ENCODE measurements around the gene LRMDA.

Gene LRMDA

DNA sequence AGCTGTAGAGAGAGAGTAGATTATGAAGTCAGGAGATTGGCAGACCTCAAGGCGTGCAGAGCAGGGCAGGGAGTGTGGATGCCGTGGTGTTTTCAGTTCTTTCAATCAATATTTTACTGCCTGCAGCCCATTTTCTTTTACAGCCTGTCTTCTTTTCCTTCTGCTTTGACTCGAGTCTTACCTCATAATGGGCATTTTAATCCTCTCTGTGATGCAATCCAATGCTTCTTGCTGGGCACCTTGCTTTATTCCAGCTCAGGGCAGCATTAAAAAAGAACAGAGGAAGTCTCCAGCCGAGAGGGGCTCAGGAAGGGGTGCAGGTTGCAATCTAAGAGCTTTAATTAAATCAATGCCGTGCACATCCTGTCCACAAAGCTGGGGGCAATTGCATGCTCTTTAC, 839.0 kb downstream of the LRMDA start:
- DNase-seq (ENCODE audit: low read depth), result no peak

DNA sequence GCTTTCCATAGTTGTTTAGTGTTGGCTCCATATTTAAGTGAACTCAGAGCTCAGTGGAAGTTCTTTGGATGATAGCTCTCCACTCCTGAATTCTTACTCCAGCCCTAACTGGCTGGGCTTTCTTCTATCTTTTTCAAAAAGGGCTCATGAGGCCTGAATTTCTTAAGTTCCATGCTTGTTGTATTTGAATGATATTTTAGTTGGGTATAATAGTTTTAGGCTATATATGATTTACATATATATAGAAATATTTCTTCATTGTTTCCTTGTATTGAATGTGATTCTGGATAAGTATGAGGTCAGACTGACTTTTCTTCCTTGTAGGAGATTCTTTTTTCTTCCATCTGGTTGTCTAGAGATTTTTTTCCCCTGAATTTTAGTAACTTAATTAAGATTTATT, 843.5 kb downstream of the LRMDA start:
- no peak for DNase-seq (ENCODE audit: low read depth)

DNA sequence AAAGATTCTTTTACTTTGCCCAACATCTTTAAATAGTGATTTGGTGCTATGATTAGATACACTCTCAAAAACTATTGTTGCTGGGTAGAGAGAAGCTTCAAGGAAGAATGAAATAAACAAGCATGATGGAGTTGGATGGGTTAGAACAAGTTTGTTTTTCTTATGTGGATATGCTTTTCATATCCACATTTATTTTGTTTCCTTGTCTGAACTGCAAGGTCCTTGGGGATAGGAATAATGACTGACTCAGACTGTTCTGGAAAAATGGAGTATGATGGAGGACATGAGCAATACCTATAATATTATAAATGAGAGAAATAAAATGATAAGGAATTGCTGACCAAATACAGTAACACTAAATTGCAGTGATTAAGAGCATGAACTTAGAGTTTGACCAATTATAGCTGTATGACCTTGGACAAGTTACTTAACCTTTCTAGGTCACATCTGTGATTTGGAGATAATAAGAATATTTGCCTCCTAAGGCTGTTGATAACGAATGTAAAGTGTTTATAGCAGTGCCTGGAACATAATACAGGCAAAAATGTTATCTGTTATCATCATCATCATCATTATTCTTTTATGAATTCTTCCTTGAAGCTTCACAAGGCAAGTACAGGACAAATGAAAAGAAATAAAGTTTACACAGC, 847.5 kb downstream of the LRMDA start:
- DNase-seq (ENCODE audit: low read depth), result no peak

DNA sequence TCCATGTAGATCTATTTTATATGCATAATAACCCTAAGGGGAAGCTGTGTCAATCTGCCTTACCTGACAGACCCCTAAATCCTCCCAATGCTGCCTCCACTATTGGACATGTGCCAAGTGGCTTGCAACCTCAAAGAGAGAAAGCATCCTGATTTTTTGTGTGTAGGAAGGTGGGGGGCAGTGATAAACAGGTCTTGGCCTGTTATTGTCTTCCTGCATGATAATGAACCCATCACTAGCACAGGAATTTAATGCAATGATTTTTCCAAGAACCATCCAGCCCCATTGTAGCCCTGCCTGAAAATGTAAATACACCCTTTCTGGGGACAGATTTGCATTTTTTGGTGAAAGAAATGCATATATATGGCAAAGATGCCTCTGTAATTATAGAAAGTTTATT, 850.2 kb downstream of the LRMDA start:
- no peak for DNase-seq (ENCODE audit: low read depth)

DNA sequence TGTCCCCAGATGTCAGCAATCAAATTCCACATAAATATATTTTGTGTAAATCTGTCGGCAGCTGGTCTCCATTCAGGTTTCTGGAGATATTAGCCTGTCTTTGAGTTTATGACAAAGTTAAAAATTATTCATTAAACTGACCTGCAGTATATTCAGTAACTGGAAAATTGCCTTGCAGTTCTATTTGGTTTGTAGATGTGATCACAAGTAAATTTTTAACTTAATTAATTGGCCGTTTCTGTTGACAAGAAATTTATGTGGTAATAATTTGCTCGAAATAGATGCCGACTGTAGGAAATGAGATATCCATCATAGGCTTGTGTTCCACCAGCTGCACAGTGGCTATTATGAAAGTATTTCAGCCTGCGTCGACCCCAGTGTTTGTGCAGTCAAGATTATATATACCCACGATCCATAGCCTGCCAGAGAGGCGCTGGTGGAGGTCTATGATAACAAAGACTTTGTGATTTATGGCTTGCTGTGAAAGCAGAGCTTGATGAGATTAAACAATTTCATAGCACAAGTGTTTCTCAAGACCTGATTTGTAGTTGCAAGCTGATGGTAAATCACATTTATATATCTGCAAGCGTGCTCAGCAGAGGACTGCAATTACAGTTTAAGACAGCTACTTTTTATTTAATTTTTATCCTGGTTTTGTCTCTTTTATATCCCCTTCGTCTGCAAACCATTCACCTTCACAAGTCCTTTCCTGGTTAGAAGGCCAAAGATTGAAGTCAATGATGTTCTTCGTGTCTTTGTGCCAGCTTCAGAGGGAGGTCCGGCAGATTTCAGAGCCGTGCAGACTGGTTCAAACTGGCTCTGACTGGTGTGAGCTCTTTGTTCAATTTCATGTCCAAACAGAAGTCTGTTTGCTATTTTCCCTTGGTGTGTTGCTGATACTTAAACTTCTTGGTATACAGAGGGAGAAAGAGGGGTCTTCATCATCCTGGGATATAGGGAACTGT, 850.9 kb downstream of the LRMDA start:
- DNase-seq (ENCODE audit: low read depth), result no peak

DNA sequence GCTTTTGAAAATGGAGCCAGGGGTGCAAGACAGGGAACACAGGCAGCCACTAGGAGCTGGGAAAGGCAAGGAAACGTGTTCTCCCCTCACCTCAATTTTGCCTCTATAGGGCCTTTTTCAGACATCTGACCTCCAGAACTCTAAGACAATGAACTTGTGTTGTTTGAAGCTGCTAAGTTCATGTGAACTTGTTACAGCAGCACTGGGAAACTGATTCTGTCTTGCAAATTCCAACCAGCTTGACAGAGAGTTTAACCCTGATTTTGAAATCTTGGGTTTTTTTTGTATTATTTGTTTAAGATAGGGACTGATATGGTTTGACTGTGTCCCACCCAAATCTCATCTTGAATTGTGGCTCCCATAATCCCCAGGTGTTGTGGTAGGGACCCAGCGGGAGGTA, 852.9 kb downstream of the LRMDA start:
- no peak for DNase-seq (ENCODE audit: low read depth)

DNA sequence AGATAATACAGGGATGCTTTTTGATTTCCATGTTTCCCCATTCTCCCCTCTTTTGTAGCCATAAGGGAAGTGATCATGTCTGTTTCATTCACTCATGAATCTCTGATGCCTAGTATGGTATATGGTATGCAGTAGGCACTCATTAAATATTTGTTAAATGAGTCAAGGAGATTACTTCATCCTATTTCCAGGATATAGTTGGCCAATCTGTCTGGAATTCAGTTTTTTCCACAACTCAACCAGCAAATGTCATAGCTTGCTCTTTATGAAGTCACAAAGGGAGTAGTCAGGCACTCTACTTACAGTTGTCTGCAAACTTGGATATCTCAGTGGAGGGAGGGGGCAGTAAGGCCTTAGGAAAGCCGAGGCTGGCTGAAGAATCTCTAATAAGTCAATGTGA, 853.6 kb downstream of the LRMDA start:
- no peak for DNase-seq (ENCODE audit: low read depth)

DNA sequence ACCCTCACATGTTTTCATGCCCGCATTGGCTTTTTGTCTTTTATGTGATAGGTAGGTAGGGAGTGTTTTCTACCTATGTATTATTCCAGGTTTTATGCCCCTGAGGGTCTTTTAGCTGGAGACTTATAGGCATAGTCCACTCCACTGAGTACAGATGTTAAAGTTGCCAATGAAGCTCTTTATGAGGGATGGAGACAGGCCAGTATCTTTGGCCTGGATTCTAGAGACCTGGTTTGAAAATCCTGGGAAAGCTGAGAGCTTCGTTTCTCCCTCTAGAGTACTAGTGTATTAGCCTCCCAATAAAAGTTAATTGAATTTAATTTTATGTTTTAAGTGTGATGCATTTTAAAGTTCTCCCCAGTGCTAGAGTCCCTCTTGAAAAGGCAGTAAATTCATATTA, 854.1 kb downstream of the LRMDA start:
- no peak for DNase-seq (ENCODE audit: low read depth)

DNA sequence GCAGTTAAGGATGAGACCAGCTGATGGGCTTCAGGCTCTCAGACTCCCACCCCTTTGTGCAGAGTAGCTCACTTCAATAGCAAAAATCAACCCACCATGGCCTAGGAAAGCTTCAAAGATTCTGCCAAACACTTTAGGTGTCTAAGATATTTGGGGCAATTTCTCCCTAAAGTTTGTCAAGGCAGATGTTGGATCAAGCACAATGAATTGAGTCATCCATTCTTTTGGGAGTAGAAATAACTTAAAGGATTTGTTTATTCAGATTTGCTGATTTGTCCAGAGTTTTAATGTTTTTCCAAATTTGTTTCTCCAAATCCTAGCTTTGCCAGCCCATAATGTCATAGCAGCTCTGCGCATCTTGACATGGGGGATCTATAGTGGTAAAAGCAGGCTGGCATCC, 855.1 kb downstream of the LRMDA start:
- no peak for DNase-seq (ENCODE audit: low read depth)

DNA sequence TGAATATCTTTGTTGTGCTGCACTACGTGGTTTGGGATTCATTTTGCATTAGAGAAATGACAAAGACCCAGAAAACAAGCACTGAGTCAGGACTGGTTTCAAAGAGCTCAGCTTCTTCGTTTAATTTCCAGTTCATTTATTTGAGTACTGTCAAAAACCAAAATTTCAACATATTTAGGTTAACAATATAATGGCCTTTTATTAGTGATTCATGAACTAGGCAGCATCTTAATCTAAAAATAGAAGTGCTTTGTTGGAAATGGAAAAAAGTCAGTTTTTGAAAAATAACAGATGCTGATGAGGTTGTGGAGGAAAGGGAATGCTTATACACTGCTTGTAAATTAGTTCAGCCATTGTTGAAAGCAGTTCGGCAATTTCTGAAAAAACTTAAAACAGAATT, 856.4 kb downstream of the LRMDA start:
- DNase-seq (ENCODE audit: low read depth), result no peak

DNA sequence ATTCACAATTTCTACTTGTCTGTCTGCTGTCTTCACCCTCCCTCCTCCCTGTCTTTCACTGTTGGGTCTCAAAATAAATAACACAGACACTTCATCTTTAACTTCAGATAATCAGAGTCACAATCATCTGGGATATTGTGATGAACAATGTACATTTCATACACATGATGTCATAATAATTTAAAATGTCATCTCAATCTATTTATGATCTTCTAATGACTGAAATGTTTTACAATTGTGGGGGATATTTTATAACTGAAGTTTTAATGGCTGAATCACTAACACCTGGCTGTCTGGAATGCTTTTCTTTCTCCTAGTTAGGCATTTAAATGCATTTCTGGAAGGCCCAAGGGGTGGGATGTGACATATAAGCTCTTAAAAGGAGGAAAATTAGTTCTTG, 859.8 kb downstream of the LRMDA start:
- DNase-seq (ENCODE audit: low read depth), result no peak

DNA sequence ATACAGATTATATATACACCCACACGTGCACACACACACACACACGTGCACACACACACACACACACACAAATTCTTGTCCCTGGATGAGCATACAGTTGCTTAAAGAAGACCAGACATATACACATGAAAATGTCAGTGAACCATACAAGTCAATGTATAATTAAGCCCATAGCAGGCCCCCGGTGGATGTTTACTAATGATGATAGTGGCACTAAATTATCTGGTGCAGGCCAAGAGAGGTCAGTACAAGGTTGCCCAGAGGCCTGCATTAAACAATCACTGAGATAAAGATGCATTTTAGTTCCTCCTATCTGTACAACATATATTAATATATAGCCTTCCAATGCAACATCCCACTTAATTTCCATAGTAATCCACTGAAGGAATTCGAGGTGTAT, 860.5 kb downstream of the LRMDA start:
- no peak for DNase-seq (ENCODE audit: low read depth)

DNA sequence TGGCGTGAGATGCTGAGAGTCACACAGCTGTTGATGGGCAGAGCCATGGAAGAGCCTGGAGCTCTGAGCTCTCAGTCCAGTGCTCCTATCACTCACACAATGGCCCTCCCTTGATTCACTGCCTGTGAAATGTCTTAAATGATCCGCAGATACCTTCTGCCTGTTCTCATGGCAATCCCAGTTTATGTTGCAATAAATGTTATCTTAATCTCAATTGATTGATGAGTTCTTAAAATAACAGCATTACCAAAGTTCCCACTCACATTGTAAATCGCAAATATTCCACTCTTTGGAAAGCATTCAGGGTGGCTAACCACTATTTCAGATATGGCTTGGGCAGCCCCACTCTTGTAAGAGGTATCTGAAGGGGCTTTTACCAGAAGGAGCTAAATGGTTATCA, 865.5 kb downstream of the LRMDA start:
- DNase-seq (ENCODE audit: low read depth), result no peak

DNA sequence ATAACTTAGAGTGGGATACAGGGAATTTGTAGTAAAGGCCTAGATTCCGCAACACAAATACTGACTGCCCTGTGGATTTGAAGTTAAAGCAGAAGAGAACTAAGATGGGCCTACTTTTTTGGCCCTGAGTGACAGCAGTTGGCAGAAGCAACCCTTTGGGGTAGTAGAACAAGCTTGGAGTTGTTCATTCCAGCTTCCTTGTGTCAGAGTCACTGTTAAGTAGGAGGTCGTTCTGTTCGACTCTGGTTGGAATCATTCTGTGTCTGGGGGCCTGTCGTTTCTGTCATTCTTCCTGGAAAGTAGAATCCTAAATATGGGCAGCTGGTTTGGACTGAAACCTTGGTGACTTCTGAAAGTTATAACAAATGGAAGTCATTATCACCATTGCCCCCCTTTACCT, 865.9 kb downstream of the LRMDA start:
- DNase-seq (ENCODE audit: low read depth), result no peak

DNA sequence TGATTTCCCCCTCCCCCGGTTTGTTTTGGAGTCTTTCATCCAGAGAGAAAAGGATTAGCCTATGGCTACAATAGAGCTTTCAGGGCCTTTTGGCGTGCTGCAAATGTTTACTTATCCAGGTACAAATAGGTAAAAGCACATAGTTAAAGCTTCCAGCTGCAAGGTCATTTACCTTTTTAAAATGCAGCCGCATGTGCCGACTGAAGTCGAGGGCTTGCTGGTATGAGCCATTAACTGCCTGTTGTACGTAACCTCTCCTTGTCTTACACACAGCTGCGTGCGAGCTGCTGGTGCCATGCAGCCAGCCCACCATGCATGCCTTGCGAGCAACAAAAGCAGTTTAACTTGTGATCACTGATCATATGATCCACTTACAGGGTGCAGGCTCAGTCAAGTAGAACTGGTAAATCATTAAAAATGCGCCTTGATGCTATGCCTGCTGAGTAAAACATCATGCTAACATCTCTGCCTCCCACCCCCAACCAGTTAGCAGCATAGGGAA, 866.4 kb downstream of the LRMDA start:
- DNase-seq (ENCODE audit: low read depth), result no peak

DNA sequence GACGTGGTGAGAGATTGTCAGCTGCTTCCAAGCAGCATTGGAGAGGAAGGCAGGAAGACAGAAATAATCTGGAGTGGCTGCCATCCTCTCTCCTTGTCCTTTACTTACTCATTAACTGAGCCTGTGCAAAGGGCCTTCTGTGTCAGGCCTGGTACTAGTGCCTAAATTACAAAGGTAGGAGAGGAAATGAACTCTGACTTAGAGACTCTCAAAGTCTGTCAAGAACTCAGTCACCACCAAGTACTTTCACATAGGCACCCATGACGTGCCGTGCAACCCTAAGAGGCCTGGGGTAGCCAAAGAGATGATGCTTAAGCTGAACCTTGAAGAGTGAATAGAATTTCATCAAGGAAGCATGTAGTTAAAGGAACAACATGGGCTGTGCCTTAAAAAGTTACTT, 866.9 kb downstream of the LRMDA start:
- DNase-seq (ENCODE audit: low read depth), result no peak

DNA sequence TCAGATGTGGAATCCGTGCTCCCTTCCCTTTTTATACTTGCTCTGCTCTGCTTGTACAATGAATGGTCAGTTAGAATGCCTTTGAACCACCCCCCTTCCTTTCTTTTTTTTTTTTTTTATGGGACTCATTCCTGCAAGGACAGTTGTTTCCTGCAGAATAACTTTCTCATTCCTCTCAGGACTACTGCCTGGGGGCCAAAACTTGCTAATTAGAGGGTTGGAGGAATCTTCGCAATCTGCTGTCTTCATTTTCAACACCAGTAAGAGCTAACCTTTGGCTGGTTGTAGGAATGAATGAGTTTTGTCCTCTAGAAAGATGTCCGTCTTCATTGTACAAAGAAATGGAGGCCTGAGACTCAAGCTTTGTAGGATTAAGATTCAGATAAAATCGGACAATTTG, 868.1 kb downstream of the LRMDA start:
- no peak for DNase-seq (ENCODE audit: low read depth)

DNA sequence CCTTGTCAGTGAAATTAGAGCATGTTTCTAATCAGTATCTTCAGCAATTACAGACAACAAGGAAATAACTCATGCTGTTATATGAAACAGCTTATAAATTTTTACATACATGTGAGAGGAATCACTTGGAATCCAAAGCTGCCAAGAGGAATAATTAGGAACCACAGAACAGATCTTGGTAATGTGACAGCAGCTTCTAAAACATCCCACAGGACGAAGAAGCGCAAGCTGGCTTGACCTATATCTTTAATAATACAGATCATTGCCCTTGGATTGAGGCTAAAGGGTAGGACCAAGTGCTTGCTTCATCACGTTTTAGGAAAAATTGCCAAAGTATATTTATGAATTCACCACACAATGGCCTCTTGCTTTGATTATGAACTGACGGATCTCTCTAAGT, 869.8 kb downstream of the LRMDA start:
- no peak for DNase-seq (ENCODE audit: low read depth)

DNA sequence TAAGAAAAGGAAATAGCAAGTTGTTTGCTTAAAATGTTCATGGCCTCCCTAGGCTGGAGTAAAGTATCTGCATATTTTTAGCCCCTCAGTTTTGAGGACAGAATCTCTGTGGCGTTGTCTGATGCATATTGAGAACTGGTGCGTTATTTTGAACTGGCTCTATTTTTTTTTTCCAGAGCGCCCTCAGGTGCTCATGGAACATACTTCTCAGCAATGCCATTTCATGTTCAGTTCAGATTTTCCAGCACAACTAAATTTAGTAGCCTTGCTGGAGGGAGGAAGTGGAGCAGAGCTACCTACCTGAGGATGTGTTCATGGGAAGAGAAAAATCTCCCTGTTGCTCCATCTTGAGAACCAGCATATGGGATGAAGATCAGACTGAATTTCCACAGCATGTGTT, 870.5 kb downstream of the LRMDA start:
- DNase-seq (ENCODE audit: low read depth), result no peak

DNA sequence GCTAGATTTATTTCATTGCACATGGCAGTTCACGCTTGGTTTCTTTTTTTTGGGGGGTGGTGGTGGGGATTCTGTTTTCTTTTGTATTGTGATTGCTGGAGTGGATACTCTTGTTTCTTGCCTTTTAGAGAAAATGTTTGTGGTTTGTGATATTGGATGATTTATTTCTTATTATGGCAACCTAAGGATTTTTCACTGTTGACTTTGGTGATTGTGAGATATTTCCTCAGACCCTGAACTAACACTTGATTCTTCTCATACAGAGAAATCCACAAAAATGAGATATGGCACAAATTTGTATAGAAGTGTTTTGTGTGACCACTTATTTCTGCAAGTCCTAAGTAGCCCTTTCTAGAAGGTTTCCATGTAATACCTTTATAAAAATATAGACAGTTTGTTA, 871.1 kb downstream of the LRMDA start:
- no peak for DNase-seq (ENCODE audit: low read depth)

DNA sequence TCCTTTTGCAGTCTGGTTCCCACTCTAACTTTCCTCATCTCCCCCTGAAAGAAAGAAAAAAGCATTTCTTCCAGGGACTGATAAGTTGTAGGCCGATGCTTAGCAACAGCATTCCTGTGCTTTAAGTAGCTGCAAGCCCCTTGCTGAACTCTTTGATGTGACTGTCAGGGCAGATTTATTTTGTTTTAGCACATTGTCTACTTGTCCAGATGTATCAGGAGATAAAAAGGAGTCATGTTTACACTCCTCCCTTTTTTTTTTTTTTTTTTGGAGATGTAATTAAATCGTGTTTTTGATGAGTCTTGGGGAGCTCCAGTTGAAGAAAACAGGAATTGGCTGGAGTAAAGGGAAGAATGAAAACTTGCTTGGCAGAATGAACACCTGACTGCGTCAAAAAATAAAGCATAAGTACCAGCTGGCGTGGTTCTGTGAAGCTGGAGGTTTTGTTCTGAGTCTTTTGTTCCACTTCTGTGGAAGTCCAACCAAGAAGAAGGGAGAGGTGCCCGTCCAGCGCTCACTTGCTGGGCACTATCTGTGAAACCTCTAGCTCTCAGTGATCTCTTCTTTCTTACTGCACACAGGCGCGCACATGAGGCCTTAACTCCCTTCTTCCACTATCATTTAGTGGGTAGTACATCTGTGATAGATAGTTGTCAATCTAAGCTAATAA, 871.7 kb downstream of the LRMDA start:
- no peak for DNase-seq (ENCODE audit: low read depth)

DNA sequence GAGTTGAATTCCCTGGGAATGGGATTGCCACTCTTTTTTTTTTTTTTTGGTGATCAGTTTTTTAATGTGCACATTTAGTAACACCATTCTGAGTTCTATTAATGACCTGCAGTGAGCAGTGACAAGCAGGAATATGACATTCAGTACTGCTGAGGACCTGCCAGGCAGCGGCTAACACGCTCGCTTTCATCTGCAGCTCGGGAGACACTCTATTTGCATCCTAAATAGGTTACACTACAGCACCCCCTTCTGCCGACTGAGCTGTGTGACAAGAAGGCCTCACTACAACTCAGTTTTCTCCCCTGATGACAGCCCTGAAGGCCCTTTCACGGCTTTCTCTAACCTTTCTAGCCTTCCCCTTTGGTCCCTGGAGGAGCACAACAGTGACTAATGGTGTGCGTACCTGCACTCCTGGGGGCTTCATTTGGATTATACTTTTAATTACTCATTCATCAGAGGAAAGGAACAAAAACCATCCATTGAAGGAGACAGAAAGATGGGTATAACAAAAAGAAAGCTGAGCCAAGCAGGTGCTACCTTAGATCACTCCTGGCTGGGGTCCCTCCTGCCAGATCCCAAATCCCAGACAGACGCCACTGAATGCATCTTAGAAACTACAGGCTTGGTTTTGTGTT, 872.4 kb downstream of the LRMDA start:
- no peak for DNase-seq (ENCODE audit: low read depth)

Measured in activated T-cell treated with anti-CD3 and anti-CD28 coated beads for 24 hours (primary cell).